ENCODE data around the gene CFAP20DC. TPM values are rescaled to one million over a fixed set of nuclear protein-coding genes. Genes with fewer than 3 reads are reported as not detected.

The CFAP20DC gene
- total RNA-seq, 2 experiments from 2014 or later = 1.0 to 1.8 TPM

DNA sequence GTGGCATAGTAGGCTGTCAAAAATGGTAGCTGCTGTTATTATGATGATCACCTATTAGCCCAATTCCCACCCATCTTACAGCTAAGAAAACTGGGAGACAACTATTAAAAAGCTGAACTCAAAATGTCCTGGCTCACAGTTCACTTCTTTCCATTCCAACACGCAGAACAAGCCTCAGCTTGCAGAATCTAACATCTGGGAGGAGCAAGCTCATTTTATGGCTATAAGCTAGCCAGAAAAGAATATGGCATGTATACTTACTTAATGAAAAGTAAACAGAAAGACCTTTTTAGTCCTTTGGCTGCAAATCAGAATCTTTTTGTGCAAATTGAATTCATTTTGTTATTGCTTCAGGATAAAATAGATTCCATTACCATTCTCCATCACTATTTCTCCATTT is 34.8 kb upstream of the CFAP20DC start:
- Histone ChIP-seq H2AFZ (ENCODE audit: low read length) (no peak overlapping the region), H3K4me2 (ENCODE audit: low read length) (no peak overlapping the region), H3K4me3 (ENCODE audit: low read depth, low read length, poor library complexity, severe bottlenecking) (no peak overlapping the region), H4K20me1 (ENCODE audit: insufficient read depth, low read length) (no peaks in the 10 kb centered on the region), H3K9me2 (ENCODE audit: insufficient read depth, low read length) (no peaks in the 10 kb centered on the region), H3K9me3 (ENCODE audit: low read length) (no peaks in the 10 kb centered on the region), H3K79me2 (ENCODE audit: insufficient read depth, low read depth, low read length) (no peaks in the 10 kb centered on the region), H3K4me1 (ENCODE audit: insufficient read depth, low read length, poor library complexity, severe bottlenecking) (no peaks in the 10 kb centered on the region), H3K27ac (ENCODE audit: low read depth, low read length, poor library complexity, severe bottlenecking) (no peak overlapping the region), H3K36me3 (ENCODE audit: insufficient read depth, low read length) (no peaks in the 10 kb centered on the region)
- BruUV-seq (replicated peaks) = no TSS peak
- DNase-seq (ENCODE audit: low spot score) = no peak
- POLR2A ChIA-PET = no interaction called here
- CTCF ChIA-PET (ENCODE audit: unreplicated experiment) = no interaction called here
- TF ChIP-seq CTCF (conservative IDR thresholded peaks at IDR 0.05; ENCODE audit: low read length) = no peak
- TF ChIP-seq EZH2phosphoT487 (IDR thresholded peaks at IDR 0.05; ENCODE audit: borderline replicate concordance, low read depth, low read length) = no peak
- intact Hi-C loops (cut with micrococcal nuclease; ENCODE audit: unreplicated experiment) = no loop called here

DNA sequence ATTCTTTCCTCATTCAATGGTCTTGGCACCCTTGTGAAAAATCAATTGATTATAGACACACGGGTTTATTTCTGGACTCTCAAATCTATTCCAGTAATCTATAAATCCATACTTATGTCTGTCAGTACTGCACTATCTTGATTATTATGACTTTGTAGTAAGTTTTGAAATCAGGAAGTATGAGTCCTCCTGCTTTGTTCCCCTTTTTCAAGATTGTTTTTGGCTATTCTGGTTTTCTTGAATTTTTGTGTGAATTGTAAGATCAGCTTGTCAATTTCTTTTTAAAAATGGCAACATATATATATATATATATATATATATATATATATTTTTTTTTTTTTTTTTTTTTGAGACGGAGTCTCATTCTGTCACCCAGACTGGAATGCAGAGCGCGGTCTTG is 32.3 kb upstream of the CFAP20DC start:
- H3K27ac ChIP-seq (ENCODE audit: low read depth, low read length, poor library complexity, severe bottlenecking) = no peak overlapping the region
- no peaks in the 10 kb centered on the region for H3K9me2 ChIP-seq (ENCODE audit: insufficient read depth, low read length)
- BruUV-seq (replicated peaks) = no TSS peak
- POLR2A ChIA-PET = interaction anchor here (0.7 kb wide), 1 partner anchor 328 kb away, joined by 3 read pairs; no protein-coding TSS in a partner anchor
- H4K20me1 ChIP-seq (ENCODE audit: insufficient read depth, low read length) = no peaks in the 10 kb centered on the region
- no peak overlapping the region for H3K4me2 ChIP-seq (ENCODE audit: low read length)
- TF ChIP-seq EZH2phosphoT487 (IDR thresholded peaks at IDR 0.05; ENCODE audit: borderline replicate concordance, low read depth, low read length) (no peak), CTCF (conservative IDR thresholded peaks at IDR 0.05; ENCODE audit: low read length) (no peak)
- DNase-seq (ENCODE audit: low spot score) = no peak
- H2AFZ ChIP-seq (ENCODE audit: low read length) = no peak overlapping the region
- no peak overlapping the region for H3K4me3 ChIP-seq (ENCODE audit: low read depth, low read length, poor library complexity, severe bottlenecking)
- intact Hi-C loops (cut with micrococcal nuclease; ENCODE audit: unreplicated experiment) = no loop called here
- no peaks in the 10 kb centered on the region for H3K9me3 ChIP-seq (ENCODE audit: low read length)
- H3K36me3 ChIP-seq (ENCODE audit: insufficient read depth, low read length) = no peaks in the 10 kb centered on the region
- H3K4me1 ChIP-seq (ENCODE audit: insufficient read depth, low read length, poor library complexity, severe bottlenecking) = no peaks in the 10 kb centered on the region
- CTCF ChIA-PET (ENCODE audit: unreplicated experiment) = no interaction called here
- no peaks in the 10 kb centered on the region for H3K79me2 ChIP-seq (ENCODE audit: insufficient read depth, low read depth, low read length)

DNA sequence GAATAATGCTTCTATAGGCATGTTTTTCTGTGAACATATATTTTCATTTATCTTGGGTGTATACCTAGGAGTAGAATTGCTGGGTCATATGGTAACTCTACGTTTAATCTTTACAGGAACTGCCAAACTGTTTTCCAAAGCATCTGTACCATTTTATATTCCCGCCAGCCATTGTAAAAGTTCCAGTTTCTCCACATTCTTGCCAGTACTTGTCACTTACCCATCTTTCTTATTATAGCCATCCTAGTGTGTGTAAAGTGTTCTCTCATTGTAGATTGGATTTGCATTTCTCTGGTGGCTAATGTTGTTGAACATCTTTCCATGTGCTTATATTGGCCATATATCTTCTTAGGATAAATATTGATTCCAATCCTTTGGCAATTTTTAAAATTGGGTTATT is 31.2 kb upstream of the CFAP20DC start:
- Histone ChIP-seq H2AFZ (ENCODE audit: low read length) (no peak overlapping the region), H3K9me2 (ENCODE audit: insufficient read depth, low read length) (no peaks in the 10 kb centered on the region), H3K9me3 (ENCODE audit: low read length) (no peaks in the 10 kb centered on the region), H3K36me3 (ENCODE audit: insufficient read depth, low read length) (no peaks in the 10 kb centered on the region), H3K4me3 (ENCODE audit: low read depth, low read length, poor library complexity, severe bottlenecking) (no peak overlapping the region), H3K4me1 (ENCODE audit: insufficient read depth, low read length, poor library complexity, severe bottlenecking) (no peaks in the 10 kb centered on the region), H3K79me2 (ENCODE audit: insufficient read depth, low read depth, low read length) (no peaks in the 10 kb centered on the region), H3K27ac (ENCODE audit: low read depth, low read length, poor library complexity, severe bottlenecking) (no peak overlapping the region), H4K20me1 (ENCODE audit: insufficient read depth, low read length) (no peaks in the 10 kb centered on the region), H3K4me2 (ENCODE audit: low read length) (no peak overlapping the region)
- ChIA-PET POLR2A (no interaction called here), CTCF (ENCODE audit: unreplicated experiment) (no interaction called here)
- TF ChIP-seq CTCF (conservative IDR thresholded peaks at IDR 0.05; ENCODE audit: low read length) (no peak), EZH2phosphoT487 (IDR thresholded peaks at IDR 0.05; ENCODE audit: borderline replicate concordance, low read depth, low read length) (no peak)
- intact Hi-C loops (cut with micrococcal nuclease; ENCODE audit: unreplicated experiment) = no loop called here
- no TSS peak for BruUV-seq (replicated peaks)
- DNase-seq (ENCODE audit: low spot score) = no peak
